ENCODE measurements around the gene POLR3H. TPM values are rescaled to one million over a fixed set of nuclear protein-coding genes. Genes with fewer than 3 reads are reported as not detected.

Gene POLR3H
- total and polyA plus RNA-seq, 2 experiments from 2014 or later, result 19.0 to 26.5 TPM

- no peak for DNase-seq (ENCODE audit: low spot score)
- no peak; the same call in 2 of the 3 replicates for ATAC-seq
- H3K4me3 ChIP-seq, result no peak overlapping the region
- Mint-ChIP-seq H3K9me3 (no peaks in the 10 kb centered on the region), H3K36me3 (ENCODE audit: low read depth) (peaks cover 13% of the 10 kb centered on the region), H3K4me3 (no peak overlapping the region), H3K4me1 (no peaks in the 10 kb centered on the region), H3K27ac (no peak overlapping the region), H3K27me3 (ENCODE audit: insufficient read depth, low read depth, poor library complexity) (peaks cover 6% of the 10 kb centered on the region)
- H3K27ac ChIP-seq (ENCODE audit: low read depth), result no peak overlapping the region
- H3K9me2 ChIP-seq (ENCODE audit: insufficient read depth), result no peaks in the 10 kb centered on the region
- peaks cover 5% of the 10 kb centered on the region; the same call in 1 of the 2 replicates for H4K20me1 ChIP-seq (replicated peaks; ENCODE audit: insufficient read depth)
- H3K4me1 ChIP-seq (ENCODE audit: insufficient read depth), result no peaks in the 10 kb centered on the region
- peaks cover 14% of the 10 kb centered on the region for H3K79me2 ChIP-seq (replicated peaks; ENCODE audit: insufficient read depth)
- H3K4me2 ChIP-seq, result no peak overlapping the region
- H3F3A ChIP-seq (replicated peaks; ENCODE audit: low read depth), result peaks cover 7% of the 10 kb centered on the region; the same call in 1 of the 2 replicates
- no peak overlapping the region for H2AFZ ChIP-seq
- TF ChIP-seq EZH2phosphoT487 (IDR thresholded peaks at IDR 0.05; ENCODE audit: unreplicated experiment) (no peak), EZH2 (IDR thresholded peaks at IDR 0.05; ENCODE audit: low read depth, unreplicated experiment) (no peak), CTCF (conservative IDR thresholded peaks at IDR 0.05; ENCODE audit: low read depth in 2 of 2) (no peak), CREB1 (CRISPR knock-in tag; IDR thresholded peaks at IDR 0.05; ENCODE audit: low read depth) (no peak), ZNF462 (CRISPR knock-in tag; IDR thresholded peaks at IDR 0.05) (no peak), ZNF331 (CRISPR knock-in tag; IDR thresholded peaks at IDR 0.05; ENCODE audit: low read depth) (no peak), JUNB (IDR thresholded peaks at IDR 0.05; ENCODE audit: unreplicated experiment) (no peak), STAT1 (IDR thresholded peaks at IDR 0.05; ENCODE audit: unreplicated experiment) (no peak), ETS1 (IDR thresholded peaks at IDR 0.05) (no peak), POLR2AphosphoS5 (IDR thresholded peaks at IDR 0.05; ENCODE audit: low read depth) (no peak), NANOG (IDR thresholded peaks at IDR 0.05; ENCODE audit: borderline replicate concordance) (no peak), REST (IDR thresholded peaks at IDR 0.05; ENCODE audit: unreplicated experiment) (no peak), ZNF114 (CRISPR knock-in tag; IDR thresholded peaks at IDR 0.05) (no peak)
- H3K36me3 ChIP-seq (ENCODE audit: insufficient read depth), result no peaks in the 10 kb centered on the region
- H3K27me3 ChIP-seq (ENCODE audit: insufficient read depth), result no peaks in the 10 kb centered on the region
These were observed 44.0 kb downstream of the POLR3H start for GRCh38 chr22:41500303-41500702.
